Memory B cell (primary cell): ENCODE results near the gene TCF4.

Source experiments
- ATAC-seq: fragments of 150-1000 bp; cut with Tn5 transposase; 2 replicates; pipeline ENCODE4 v1.10.0; 2021; ENCODE audit warnings: low read depth, mild to moderate bottlenecking, moderate library complexity
- DNase-seq, 2 donors: peaks; one replicate each; pipeline ENCODE4 v3.0.0; 2022; ENCODE audit warnings: low spot score in 2 of 2
- H3K27ac Mint-ChIP-seq: one replicate; pipeline ENCODE4 v1.8.0; 2022; ENCODE audit warnings: mild to moderate bottlenecking, moderate library complexity, mixed read lengths
- H3K27me3 Mint-ChIP-seq: one replicate; pipeline ENCODE4 v1.8.0; 2022; ENCODE audit warnings: mixed read lengths
- H3K36me3 Mint-ChIP-seq: one replicate; pipeline ENCODE4 v1.8.0; 2022; ENCODE audit warnings: mild to moderate bottlenecking, mixed read lengths
- H3K4me1 Mint-ChIP-seq: one replicate; pipeline ENCODE4 v1.8.0; 2022; ENCODE audit warnings: mixed read lengths
- H3K4me3 Mint-ChIP-seq: one replicate; pipeline ENCODE4 v1.8.0; 2022; ENCODE audit warnings: mild to moderate bottlenecking, moderate library complexity, mixed read lengths
- H3K9me3 Mint-ChIP-seq: one replicate; pipeline ENCODE4 v1.8.0; 2022; ENCODE audit warnings: mixed read lengths

Gene TCF4

DNA sequence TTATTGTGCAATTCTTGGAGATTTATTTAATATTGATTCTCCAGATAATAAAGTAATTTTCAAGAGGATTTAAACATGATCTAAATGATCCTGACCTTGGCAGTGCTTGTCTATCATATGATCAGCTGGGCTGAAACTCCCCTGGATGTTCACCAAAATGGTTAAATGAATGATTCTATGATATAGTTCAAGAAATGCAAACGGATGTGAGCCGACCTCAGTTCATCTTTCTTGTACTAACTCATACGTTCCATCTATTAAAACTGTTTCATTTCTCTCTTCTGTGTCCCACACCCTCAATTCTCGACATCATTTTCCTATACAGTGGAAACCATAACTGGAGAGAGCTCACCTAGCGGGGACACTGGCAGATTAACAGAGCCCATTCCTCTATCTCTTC, 347.0 kb downstream of the TCF4 start:
- ATAC-seq (no peak), DNase-seq (no peak)
- peak overlapping the region; percentile 3 for H3K4me3 Mint-ChIP-seq
- H3K36me3 Mint-ChIP-seq, result peaks cover 26% of the 10 kb centered on the region
- no peaks in the 10 kb centered on the region for H3K9me3 Mint-ChIP-seq
- H3K4me1 Mint-ChIP-seq, result peaks cover 40% of the 10 kb centered on the region
- H3K27me3 Mint-ChIP-seq, result no peaks in the 10 kb centered on the region
- H3K27ac Mint-ChIP-seq, result peak overlapping the region; percentile 72

GRCh38 chr18:55239740-55240139, 348.3 kb downstream of the TCF4 start:
- Mint-ChIP-seq H3K4me3 (no peak overlapping the region), H3K9me3 (no peaks in the 10 kb centered on the region), H3K27me3 (no peaks in the 10 kb centered on the region), H3K36me3 (peaks cover 24% of the 10 kb centered on the region), H3K4me1 (peaks cover 37% of the 10 kb centered on the region), H3K27ac (peak overlapping the region; percentile 72)
- ATAC-seq (no peak), DNase-seq (no peak)

DNA sequence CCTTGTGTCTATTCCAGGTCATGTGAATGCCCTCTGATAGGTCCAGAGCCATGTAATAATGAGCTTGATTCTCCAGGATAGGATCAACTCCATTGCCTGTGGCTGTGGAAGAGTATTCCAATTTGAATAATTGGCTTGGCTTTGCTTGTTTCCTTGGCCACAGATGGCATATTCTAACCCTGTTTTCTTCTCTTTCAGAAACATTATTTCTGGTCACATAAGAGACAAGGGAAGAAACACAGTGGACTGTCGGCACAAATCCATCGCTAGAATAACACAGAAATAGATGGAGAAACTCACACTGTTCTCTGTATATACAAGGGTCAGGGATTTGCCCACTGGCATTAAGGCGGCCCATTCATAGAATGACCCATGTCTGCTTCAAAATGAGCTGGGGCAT, 350.3 kb downstream of the TCF4 start:
- H3K9me3 Mint-ChIP-seq, result no peaks in the 10 kb centered on the region
- DNase-seq (no peak), ATAC-seq (no peak)
- peaks cover 31% of the 10 kb centered on the region for H3K4me1 Mint-ChIP-seq
- H3K36me3 Mint-ChIP-seq, result peaks cover 17% of the 10 kb centered on the region
- H3K27ac Mint-ChIP-seq, result peak overlapping the region; percentile 72
- H3K4me3 Mint-ChIP-seq, result no peak overlapping the region
- H3K27me3 Mint-ChIP-seq, result no peaks in the 10 kb centered on the region

DNA sequence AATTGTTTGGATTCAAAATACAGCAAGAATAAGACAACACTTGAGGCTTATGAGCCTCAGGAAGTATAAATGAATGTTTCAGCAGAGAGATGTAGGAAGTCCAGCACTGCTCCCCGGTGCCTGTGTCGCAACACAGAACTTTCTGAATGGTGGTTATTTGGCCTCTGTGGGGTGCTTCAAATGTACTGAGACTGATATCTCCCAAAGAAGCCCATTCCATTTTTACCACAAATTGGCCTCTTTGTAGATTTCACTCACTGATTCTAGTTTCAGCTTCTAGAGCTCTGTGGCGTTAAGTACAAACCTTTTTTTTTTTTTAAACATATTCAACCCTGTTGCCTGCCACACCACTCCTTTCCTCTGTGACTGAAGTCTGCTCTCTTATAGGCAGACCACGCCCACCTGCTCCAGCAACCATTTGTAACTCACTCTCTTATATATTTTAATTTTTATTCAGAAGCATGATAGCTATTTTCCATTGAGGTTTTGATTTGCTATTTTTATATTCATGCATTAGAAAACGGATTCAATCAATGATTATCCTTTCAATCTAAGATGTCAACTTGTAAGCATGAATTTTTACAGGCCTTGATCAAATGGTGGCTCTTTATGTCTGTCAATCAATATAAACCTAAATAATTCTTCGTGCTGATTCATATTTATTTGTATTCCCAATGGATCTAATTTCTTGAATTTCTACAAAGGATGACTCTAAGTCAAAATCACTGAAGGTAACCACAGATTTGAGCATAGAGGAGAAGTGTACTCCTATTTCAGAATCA, 351.7 kb downstream of the TCF4 start:
- DNase-seq (no peak), ATAC-seq (peak; percentile 56)
- peaks cover 19% of the 10 kb centered on the region for H3K36me3 Mint-ChIP-seq
- peak overlapping the region; percentile 88 for H3K27ac Mint-ChIP-seq
- no peaks in the 10 kb centered on the region for H3K9me3 Mint-ChIP-seq
- no peaks in the 10 kb centered on the region for H3K27me3 Mint-ChIP-seq
- H3K4me3 Mint-ChIP-seq, result no peak overlapping the region
- H3K4me1 Mint-ChIP-seq, result peaks cover 25% of the 10 kb centered on the region

- H3K4me3 Mint-ChIP-seq, result no peak overlapping the region
- peak overlapping the region; percentile 88 for H3K27ac Mint-ChIP-seq
- no peak for ATAC-seq
- peaks cover 25% of the 10 kb centered on the region for H3K36me3 Mint-ChIP-seq
- no peak for DNase-seq
- no peaks in the 10 kb centered on the region for H3K27me3 Mint-ChIP-seq
- H3K4me1 Mint-ChIP-seq, result peaks cover 29% of the 10 kb centered on the region
- H3K9me3 Mint-ChIP-seq, result no peaks in the 10 kb centered on the region
Observed at GRCh38 chr18:55235094-55235461, 352.9 kb downstream of the TCF4 start.

- Mint-ChIP-seq H3K36me3 (peaks cover 26% of the 10 kb centered on the region), H3K9me3 (no peaks in the 10 kb centered on the region), H3K4me3 (peak overlapping the region; percentile 17), H3K27ac (peak overlapping the region; percentile 88), H3K4me1 (peaks cover 30% of the 10 kb centered on the region), H3K27me3 (no peaks in the 10 kb centered on the region)
- ATAC-seq, result peak; percentile 84
- peak; percentile 81 to 82 for DNase-seq
Observed at GRCh38 chr18:55234366-55235093, 353.5 kb downstream of the TCF4 start.

DNA sequence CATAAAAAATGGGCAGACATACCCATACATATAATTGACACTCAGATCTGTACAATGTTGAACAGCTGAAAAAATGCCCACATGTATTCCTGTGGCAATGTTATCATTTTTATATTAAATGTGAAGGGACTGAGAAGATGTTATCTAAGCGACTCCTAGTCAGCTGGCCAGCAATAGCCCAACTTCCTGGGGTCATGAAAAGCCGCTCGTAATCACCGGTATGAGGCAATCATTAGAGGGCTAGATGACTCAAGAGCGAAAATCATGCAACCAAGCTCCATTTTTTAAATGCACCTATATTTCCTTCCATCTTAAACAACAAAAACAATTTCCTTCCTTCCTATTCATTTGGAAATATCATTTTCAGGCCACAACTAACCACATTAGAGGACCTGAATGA, 354.1 kb downstream of the TCF4 start:
- no peak for ATAC-seq
- no peak for DNase-seq

GRCh38 chr18:55232506-55232905, 355.5 kb downstream of the TCF4 start:
- H3K27ac Mint-ChIP-seq, result no peak overlapping the region
- DNase-seq (no peak), ATAC-seq (no peak)
- H3K27me3 Mint-ChIP-seq, result no peaks in the 10 kb centered on the region
- peaks cover 25% of the 10 kb centered on the region for H3K4me1 Mint-ChIP-seq
- no peaks in the 10 kb centered on the region for H3K9me3 Mint-ChIP-seq
- no peak overlapping the region for H3K4me3 Mint-ChIP-seq
- H3K36me3 Mint-ChIP-seq, result peaks cover 31% of the 10 kb centered on the region

More for the DNA sequence above, 354.1 kb downstream of the TCF4 start:
- Mint-ChIP-seq H3K27me3 (no peaks in the 10 kb centered on the region), H3K4me3 (no peak overlapping the region), H3K27ac (peak overlapping the region; percentile 88), H3K9me3 (no peaks in the 10 kb centered on the region), H3K4me1 (peaks cover 27% of the 10 kb centered on the region), H3K36me3 (peaks cover 27% of the 10 kb centered on the region)

DNA sequence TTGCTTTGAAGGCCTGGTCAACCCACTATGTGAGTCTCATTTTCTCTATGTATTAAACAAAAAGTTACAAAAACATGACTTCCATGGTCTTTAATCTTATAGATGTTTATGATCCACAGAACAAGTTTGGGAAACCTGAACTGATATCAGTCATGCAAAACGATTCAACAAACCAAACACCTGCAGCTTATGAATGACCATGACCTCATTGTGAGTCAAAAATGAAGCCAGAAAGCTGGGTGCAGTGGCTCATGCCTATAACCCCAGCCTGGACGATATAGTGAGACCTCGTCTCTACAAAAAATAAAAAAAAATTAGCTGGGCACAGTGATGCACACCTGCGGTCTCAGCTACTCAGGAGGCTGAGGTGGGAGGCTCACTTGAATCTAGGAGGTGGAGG, 358.3 kb downstream of the TCF4 start:
- no peak overlapping the region for H3K4me3 Mint-ChIP-seq
- ATAC-seq (no peak), DNase-seq (no peak)
- peak overlapping the region; percentile 80 for H3K27ac Mint-ChIP-seq
- H3K27me3 Mint-ChIP-seq, result no peaks in the 10 kb centered on the region
- H3K36me3 Mint-ChIP-seq, result peaks cover 37% of the 10 kb centered on the region
- peaks cover 14% of the 10 kb centered on the region for H3K4me1 Mint-ChIP-seq
- H3K9me3 Mint-ChIP-seq, result no peaks in the 10 kb centered on the region

- H3K4me3 Mint-ChIP-seq, result no peak overlapping the region
- peaks cover 11% of the 10 kb centered on the region for H3K4me1 Mint-ChIP-seq
- DNase-seq (no peak), ATAC-seq (no peak)
- H3K27ac Mint-ChIP-seq, result peak overlapping the region; percentile 45
- no peaks in the 10 kb centered on the region for H3K9me3 Mint-ChIP-seq
- peaks cover 41% of the 10 kb centered on the region for H3K36me3 Mint-ChIP-seq
- no peaks in the 10 kb centered on the region for H3K27me3 Mint-ChIP-seq
Observed at GRCh38 chr18:55228707-55229106, 359.3 kb downstream of the TCF4 start.

DNA sequence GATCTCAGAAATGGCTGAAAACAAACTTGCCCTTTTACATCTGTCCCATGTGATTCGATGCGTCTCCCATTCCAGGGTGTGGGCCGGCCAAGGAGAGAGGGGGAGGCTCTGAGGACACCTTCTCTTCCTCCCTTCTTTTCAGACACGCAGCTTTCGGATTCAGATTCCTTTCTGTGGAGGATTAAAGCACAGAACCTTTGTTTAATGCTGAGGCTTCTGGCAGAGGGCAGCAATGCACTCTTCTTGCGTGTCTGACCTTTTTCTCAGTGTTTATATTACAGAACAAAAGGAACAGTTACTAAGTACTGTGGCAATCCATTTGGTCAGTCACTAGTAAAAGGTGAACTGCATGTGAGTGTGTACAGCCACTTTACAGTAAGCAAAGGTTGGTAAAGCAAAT, 359.8 kb downstream of the TCF4 start:
- no peaks in the 10 kb centered on the region for H3K9me3 Mint-ChIP-seq
- no peaks in the 10 kb centered on the region for H3K27me3 Mint-ChIP-seq
- ATAC-seq (no peak), DNase-seq (no peak)
- H3K4me1 Mint-ChIP-seq, result peaks cover 11% of the 10 kb centered on the region
- H3K4me3 Mint-ChIP-seq, result no peak overlapping the region
- H3K27ac Mint-ChIP-seq, result peak overlapping the region; percentile 45
- peaks cover 41% of the 10 kb centered on the region for H3K36me3 Mint-ChIP-seq

DNA sequence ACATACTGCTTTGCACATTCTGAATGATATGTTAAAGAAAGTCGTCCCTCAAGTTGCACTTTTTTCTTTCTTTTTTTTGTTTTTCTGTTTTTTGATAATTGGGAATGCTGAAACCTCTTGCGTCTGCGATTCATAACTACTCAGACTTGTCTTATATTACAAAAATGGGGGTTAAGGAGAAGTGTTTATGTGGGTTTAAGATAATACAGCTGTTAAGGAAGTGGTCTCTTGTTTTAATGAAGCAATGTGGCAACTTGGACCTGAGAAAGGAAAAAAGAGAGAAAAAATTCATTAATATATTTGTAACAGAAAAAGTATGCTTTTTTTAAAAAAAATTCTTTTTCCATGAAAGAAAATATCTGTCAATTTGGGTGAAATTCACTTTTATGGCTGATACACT, 360.2 kb downstream of the TCF4 start:
- Mint-ChIP-seq H3K27ac (peak overlapping the region; percentile 45), H3K4me1 (peaks cover 13% of the 10 kb centered on the region)

DNA sequence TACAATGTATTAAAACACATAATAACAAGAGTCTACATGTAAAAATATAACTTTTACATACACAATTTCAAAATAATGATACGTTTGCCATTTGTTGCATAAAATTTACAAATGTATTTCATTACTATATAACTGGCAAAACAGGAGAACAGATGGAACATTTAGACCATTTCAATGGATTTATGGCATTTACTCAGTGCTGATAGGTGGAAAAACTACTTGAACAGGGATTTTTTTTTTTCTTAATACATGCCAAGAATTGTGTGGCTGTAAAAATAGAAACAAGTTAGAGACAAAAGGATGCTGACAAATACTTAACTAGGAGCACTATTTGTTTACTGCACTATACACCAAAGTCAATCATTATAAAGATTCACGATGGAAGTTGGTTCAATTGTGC, 361.9 kb downstream of the TCF4 start:
- H3K4me3 Mint-ChIP-seq, result no peak overlapping the region
- H3K27ac Mint-ChIP-seq, result peak overlapping the region; percentile 72
- H3K9me3 Mint-ChIP-seq, result no peaks in the 10 kb centered on the region
- no peak for ATAC-seq
- no peak for DNase-seq
- H3K36me3 Mint-ChIP-seq, result peaks cover 34% of the 10 kb centered on the region
- peaks cover 21% of the 10 kb centered on the region for H3K4me1 Mint-ChIP-seq
- H3K27me3 Mint-ChIP-seq, result no peaks in the 10 kb centered on the region

More for the DNA sequence above, 360.2 kb downstream of the TCF4 start:
- peaks cover 43% of the 10 kb centered on the region for H3K36me3 Mint-ChIP-seq
- no peak for ATAC-seq
- H3K27me3 Mint-ChIP-seq, result no peaks in the 10 kb centered on the region
- H3K4me3 Mint-ChIP-seq, result no peak overlapping the region
- no peak for DNase-seq
- no peaks in the 10 kb centered on the region for H3K9me3 Mint-ChIP-seq

- no peak overlapping the region for H3K4me3 Mint-ChIP-seq
- peaks cover 1% of the 10 kb centered on the region for H3K9me3 Mint-ChIP-seq
- no peak for DNase-seq
- no peak for ATAC-seq
- no peaks in the 10 kb centered on the region for H3K27me3 Mint-ChIP-seq
- H3K27ac Mint-ChIP-seq, result peak overlapping the region; percentile 86
- H3K36me3 Mint-ChIP-seq, result peaks cover 24% of the 10 kb centered on the region
- peaks cover 17% of the 10 kb centered on the region for H3K4me1 Mint-ChIP-seq
Observed at GRCh38 chr18:55224086-55224625, 363.8 kb downstream of the TCF4 start.
